Tibial nerve (tissue), 4 donors: ENCODE measurements around the gene AHRR.

Source experiments
- EP300 ChIP-seq, 2 donors: sonication (generic); formaldehyde crosslinking; IDR thresholded peaks; one replicate each; pipeline ENCODE4 v1.6.1; 2017; ENCODE audit warnings: antibody characterized with exemption in 2 of 2, mild to moderate bottlenecking in 1 of 2
- POLR2A ChIP-seq, 2 donors: fragments of 450-650 bp; IDR thresholded peaks; one replicate each; pipeline ENCODE4 v1.6.1; 2017; ENCODE audit warnings: antibody characterized with exemption in 2 of 2, mild to moderate bottlenecking in 2 of 2, moderate library complexity in 2 of 2
- TF ChIP-seq, protein P1 (sequence below), 5 experiments: fragments of 200-600 bp in 3 of 5; fragments of 450-650 bp in 2 of 5; sonication (generic) in 3 of 5; IDR thresholded peaks; one replicate each; pipeline ENCODE4 v1.5.1; 2016 to 2019; ENCODE audit warnings: antibody characterized with exemption in 5 of 5, mild to moderate bottlenecking in 3 of 5, moderate library complexity in 2 of 5

- TF ChIP-seq, protein P1, sequence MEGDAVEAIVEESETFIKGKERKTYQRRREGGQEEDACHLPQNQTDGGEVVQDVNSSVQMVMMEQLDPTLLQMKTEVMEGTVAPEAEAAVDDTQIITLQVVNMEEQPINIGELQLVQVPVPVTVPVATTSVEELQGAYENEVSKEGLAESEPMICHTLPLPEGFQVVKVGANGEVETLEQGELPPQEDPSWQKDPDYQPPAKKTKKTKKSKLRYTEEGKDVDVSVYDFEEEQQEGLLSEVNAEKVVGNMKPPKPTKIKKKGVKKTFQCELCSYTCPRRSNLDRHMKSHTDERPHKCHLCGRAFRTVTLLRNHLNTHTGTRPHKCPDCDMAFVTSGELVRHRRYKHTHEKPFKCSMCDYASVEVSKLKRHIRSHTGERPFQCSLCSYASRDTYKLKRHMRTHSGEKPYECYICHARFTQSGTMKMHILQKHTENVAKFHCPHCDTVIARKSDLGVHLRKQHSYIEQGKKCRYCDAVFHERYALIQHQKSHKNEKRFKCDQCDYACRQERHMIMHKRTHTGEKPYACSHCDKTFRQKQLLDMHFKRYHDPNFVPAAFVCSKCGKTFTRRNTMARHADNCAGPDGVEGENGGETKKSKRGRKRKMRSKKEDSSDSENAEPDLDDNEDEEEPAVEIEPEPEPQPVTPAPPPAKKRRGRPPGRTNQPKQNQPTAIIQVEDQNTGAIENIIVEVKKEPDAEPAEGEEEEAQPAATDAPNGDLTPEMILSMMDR (IDR thresholded peaks at IDR 0.05): no peak
- TF ChIP-seq POLR2A (IDR thresholded peaks at IDR 0.05): no peak
- no peak for TF ChIP-seq EP300 (IDR thresholded peaks at IDR 0.05)
Measured at GRCh38 chr5:422323-423232, 101.1 kb downstream of the AHRR start.
